IPS DF 19.7 (cell line): ENCODE data around the gene APOD.

Source experiments
- DNase-seq: peaks from one replicate; pipeline ENCODE4 v3.0.0-alpha.2; 2013; ENCODE audit warnings: low read depth, low spot score

The APOD gene

DNA sequence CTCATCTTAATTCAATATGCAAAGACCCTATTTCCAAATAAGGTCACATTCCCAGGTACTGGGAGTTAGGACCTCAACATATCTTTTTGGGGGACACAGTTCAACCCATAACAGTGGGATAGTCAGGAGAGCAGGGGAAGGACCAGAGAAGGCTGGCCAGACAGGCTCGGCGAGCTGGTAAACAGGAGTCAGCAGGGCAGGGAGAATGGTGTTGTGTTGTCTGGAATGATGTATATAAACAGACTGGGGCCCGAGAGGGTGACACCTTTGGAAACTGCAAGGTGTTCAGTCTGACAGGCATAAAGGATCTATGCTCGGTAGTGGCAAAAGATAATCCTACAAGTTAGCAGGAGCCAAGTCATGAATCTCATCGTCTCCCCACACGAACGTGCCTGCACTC lies 30.5 kb downstream of the APOD start:
- DNase-seq, result no peak

DNA sequence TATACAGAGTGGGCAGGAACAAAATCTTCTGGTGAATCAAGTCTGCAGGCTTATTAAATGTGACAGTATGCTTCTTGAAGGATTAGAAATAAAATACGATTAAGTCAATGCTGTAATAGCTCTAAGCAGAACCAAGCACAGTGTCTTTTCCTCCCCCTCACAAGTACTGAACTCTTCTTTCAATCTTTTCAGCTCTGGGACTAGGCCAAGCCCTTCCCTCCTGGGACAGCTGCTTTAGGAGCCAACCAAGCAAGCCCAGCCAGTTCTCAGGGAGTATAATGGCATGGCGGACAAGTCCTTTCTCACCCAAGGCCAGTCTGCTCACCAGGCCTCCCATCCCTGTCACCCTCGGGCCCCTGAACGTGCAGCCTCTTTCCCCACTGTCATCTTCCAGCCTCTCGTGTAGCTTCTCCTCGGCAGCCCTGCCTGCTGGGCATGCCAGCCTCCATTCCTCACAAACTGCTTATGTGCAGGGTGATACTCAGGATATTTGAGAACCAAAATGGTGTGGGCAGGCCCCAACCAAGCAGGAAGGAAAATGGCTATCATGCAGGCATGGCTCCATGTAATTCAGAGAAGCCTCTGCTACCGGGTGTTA lies 32.3 kb downstream of the APOD start:
- no peak for DNase-seq

DNA sequence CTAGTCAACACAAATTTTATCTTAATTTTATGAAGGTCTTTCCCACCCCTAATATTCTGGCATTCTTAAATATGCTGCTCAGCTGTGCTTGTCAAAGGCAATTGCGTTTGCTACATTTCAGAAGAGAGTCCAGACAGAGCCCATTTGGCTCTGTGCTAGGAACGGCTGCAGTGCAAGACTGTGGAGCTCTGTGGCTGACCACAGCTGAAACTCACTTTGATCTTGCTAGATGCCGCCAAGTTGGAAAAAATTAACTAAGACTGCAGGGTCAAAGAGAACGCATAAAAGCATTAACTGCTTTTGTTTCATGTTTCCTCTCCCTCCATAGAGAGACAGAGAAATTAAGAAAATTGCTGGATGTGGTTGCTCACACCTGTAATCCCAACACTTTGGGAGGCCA lies 33.0 kb downstream of the APOD start:
- no peak for DNase-seq

DNA sequence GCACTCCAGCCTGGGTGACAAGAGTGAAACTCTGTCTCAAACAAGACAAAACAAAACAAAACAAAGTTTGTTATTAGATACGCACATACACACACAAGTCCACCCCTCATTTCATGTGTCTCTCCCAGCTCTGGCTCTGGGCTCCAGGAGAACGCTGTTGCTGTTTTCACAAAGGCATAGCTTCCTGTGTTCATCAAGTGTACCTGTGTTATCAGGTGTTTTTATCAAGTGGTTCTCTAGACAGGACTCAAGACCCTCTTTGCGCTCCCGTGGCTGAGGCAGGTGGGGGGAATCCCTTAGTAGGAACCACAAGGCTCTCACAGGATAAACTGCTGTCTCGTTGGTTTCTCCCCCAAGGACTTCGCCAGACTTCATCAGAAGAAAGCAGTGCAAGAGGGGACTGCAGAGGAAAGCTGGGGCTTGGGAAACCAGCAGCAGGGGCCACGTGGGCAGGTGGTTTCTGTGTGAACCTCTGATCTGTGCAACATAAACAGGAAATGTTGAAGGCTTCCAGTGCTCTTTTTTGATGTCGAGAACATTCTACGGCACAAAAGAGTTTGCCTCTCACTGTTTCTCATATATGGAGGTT lies 33.7 kb downstream of the APOD start:
- no peak for DNase-seq

DNA sequence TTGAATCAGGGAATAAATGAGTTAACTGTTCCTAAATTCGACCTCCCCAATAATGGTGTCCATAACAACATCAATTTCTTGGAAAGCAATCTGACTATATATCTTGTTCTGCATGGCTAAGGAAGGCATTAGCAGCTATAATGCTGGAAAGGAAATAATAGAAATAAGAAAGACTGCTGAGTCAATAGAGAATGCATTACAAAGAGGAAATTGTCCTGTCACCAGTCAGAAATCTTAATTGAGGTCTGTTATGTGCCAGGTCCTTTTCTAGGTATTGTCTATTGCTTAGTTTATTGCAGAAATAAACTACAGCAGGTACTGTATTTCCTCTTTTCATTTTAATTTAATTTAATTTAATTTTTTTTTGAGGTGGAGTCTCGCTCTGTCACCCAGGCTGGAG lies 34.8 kb downstream of the APOD start:
- no peak for DNase-seq

DNA sequence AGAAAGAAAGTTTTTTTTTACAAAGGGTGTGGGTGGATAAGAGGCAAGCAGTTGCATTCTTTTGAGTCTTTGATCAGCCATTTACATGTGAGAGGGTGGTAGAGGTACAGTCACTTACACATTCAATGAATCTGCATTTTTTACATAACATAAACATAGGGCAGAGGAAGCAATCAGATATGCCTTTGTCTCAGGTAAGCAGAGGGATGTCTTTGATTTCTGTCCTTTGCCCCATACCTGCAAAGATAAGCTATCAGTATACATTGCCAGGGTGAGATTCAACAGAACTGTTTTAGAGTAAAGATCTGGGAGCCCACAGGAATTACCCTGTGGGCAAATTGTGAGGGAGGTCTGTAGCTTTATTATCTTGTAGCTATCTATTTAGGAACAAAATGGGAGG lies 35.2 kb downstream of the APOD start:
- no peak for DNase-seq

DNA sequence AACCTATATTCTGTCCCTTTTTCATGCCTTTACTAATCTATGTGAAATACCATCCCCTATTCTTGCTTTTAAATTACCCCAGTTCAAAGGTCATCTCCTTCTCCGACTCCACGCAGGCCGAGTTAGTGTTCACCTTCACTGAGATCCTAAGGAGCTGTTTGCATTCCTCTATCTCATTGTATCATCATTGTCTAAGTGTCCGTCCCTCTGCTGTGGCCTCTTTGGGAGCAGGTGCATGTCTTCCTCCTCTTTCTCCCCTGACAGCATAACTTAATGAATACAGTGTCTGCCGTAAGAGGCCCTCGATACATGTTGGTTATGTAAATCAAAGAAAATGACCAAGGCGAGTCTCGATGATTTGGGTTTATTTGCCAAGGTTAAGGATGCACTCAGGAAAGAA lies 35.7 kb downstream of the APOD start:
- no peak for DNase-seq

DNA sequence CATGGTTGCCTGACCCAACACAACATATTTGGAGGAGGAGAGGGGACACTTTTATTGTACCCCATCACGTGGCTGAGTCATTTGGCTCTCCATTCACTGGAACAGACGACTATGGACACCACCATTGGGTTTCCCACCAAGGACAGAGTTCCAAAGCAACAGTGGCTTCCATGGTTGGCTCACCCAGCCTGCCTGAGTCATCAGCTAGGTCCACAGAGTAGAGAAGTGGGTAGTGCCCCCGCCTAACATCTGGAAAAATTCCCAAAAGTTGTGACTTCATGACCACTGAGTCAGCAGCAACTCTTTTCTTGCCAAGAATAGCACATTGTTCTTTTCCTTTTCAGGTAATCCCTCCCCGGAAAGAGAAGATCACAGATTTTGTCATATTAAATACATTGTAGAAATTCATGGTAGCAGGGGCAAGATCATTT lies 37.6 kb downstream of the APOD start:
- DNase-seq, result no peak

DNA sequence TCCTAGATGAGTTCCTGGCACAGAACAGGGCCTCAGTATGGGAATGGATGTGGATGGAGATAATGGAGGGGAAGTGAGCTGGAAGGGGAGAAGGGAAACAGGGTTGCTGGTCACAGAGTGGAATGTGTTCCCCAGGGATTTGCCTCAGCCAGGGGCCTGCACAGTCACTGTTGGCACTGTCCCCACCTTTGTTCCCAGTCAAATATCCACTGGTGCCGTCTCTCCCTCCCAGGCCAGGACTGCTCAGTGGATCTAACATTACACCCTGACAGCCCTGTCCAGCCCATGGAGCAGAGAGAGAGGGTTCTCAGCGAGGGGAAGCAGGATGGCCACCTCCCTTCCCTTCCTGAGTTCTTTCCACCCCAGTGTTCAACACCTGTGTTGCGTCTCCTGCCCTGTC lies 39.1 kb downstream of the APOD start:
- no peak for DNase-seq

DNA sequence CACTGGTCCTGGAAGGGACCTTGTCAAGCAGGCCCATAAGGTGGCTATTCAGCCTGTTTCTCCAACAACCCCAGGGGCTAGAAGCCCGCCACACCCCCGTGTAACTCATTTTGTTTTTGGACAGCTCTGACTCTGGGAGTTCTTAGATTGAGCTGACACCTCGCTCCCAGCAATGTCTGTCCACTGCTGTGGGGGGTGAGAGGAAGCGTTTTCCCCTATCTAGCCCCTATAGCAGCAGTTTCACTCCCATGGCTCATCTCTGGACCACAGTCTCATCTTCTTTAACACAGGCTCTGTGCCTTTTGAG lies 39.6 kb downstream of the APOD start:
- DNase-seq, result no peak

DNA sequence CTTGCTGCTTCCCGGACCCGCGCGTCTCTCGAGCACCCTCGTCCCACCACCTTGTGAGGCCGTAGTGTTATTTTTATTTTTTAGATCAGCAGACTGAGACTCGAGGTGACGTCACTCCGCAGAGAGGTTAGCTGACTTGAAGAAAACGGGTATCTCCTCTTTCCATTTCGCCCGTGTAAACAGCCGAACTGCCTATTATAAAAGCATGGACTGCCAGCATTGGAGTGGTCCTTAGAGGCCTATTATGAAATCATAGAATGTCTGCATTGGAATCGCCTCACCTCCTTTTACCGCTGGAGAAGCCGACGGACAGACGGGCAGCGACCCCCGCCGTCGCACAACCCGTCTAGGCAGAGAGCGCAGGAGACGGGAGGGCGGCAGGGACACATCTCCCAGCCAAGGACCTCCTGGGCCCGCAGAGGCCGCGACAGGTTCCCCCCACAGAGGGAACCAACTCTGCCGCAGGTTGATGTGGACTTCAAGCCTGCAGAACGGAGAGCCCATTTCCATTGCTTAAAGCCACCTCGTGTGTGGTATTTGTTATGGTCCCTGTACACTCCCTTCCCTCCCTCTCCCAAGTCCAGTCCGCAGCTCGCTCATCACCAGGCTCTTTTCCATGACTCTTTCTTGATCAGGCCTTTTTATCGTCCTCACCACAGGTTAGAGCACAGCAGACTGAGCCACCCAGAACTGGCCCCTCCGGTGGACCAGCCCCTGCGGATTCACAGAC lies 40.1 kb downstream of the APOD start:
- DNase-seq, result no peak

DNA sequence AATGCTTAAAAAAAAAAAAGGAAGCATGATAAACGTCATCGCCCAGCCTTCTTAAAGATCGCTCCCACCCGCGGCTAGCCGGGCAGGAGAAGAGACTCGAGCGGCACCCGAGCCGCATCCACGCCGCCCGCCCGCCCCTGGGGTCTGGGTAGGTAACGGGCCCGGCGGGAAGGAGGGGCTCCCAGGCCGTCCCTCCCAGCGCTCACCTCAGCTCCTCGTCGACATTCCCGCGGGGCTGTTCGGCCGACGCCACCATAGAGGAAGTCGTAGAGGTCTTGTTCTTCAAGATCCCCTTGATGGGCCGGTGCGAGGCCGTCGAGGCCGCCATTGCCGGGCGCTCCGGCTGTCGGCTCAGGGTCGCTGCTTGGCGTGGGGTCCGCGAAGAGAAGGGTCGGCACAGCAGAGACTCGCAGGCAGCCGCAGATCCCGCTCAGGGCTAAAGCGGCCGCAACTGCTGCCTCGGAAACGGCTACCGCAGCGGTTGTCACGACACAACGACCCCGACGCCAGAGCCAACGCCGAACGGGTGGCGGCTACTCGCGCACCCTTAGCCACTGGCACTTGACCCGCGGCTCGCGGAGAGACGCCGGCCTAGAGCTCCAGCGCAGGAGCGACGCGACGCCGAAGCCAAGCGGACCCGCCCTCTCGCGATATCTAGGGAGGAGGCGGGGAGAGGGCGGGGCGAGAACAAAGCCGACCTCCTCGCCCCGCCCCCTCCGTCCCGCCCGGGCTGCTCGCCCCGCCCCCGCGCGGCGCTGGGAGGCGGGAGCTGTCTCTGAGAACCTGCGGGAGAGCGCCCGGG lies 40.8 kb downstream of the APOD start, which contains the start of gene PPP1R2:
Gene PPP1R2, minus strand, starts transcription at position 628 of the 802 bp plus-strand sequence. Its CDS starts 300 bp downstream, at position 328.
- DNase-seq, result no peak

DNA sequence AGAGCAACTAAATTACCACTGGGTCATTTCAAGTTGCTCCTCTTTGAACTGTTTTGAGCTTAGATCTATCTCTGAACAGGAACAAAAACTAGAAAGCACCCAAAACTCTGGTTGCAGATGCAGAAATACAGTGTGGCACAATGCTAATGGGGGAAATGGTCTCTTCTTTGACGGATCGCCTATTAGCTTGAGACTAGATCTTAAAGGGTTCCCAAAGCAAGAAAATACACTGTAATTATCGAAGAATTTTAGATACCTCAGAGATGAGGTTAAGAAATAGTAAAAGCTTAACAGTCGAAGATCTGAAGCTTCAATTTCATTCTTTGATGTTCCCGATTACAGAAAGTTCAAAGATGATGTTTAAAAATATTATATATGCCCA lies 41.4 kb downstream of the APOD start:
- DNase-seq, result no peak

DNA sequence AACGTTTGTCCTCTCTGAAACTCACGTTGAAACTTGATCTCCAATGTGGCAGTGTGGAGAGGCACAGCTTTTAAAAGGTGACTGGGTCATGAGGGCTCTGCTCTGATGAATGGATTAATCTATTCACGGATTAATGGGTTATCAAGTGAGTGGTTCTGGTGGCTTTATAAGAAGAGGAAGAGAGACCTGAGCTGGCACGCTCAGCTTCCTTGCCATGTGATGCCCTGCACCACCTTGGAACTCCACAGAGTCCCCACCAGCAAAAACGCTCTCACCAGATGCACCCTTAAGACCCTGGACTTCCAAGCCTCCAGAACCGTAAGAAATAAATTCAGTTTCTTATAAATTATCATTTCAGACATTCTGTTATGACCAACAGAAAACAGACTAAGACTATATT lies 43.2 kb downstream of the APOD start:
- DNase-seq, result no peak

DNA sequence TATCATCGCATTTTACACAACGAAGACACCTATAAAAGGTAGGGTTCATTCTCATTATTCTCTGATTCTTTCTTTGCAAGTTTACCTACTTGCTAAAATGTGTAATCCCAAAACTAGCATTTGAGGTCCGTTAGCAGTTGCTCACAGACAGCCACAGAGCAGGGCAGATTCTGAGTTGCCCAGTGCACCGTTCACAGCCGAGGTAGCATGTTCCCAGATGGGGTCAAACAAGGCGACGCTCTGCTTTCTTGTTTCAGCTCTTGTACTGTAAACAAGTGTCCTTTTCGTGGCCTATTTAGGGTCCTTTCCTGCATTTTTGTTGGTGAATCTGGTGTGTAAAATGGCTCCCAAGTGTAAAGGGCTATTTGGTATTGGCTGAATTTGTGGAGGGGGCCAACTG lies 43.7 kb downstream of the APOD start:
- no peak for DNase-seq

DNA sequence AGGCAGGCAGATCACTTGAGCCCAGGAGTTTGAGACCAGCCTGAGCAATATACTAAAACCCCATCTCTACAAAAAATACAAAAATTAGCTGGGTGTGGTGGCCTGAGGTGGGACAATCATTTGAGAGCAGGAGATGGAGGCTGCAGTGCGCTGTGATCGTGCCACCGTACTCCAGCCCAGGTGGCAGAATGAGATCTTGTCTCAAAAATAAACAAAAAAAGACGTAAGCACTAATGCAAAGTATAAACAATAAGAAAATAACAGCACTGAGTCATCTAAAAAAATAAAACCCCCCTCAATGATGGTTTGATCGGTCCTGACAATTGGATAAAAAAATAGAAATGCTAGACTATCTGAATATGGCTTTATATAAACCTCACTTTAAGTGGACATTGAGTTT lies 44.3 kb downstream of the APOD start:
- DNase-seq, result no peak

DNA sequence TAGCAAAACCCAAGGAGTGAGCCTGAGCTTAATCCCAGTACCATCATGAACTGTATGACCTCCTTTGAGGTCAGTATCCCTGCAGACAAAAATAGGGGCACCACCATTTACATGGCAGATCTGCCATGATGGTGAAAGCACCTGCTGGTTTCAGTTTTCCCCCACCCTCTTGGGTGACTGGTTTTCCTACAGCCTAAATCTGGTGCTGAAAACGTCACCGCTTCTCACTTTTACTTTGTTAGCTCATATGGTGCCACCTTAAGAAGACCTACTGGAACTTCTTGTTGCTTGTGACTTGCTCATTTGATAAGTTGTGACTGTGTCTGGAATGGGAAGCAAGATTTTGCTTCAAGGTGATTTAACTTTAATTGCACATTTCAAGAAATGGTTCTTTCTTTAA lies 45.7 kb downstream of the APOD start:
- no peak for DNase-seq

DNA sequence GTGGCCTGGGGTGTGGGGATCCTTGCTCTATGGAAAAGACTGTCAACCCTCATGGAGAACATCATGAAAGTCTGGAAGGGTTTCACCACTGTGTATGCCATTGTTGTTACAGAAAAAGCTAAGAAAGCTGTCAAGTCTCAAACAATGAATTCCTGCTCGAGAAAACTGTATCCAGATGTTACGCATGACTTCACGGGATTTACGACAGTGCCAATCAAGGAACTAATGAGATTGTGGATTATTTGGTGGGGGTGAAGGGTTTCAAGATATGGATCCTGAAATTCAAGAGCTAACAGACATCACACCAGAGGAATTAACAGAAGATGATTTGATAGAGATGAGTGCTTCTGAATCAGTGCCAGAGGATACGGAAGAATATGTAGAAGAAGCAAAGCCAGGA lies 48.4 kb downstream of the APOD start:
- DNase-seq, result no peak

DNA sequence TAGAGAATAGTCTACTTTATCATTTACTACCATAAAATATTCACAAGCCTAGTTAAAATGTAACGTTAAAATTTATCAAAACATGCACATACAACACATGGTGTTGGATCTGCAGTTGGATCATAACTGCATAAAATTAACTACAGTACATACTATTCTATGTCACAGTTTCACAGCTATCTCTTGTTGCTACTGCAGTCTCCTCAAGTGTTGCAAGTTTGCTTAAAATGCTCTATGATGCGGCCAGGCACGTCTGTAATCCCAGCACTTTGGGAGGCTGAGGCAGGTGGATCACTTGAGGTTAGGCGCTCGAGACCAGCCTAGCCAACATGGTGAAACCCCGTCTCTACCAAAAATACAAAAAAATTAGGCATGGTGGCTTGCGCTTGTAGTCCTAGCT lies 50.9 kb downstream of the APOD start:
- DNase-seq, result no peak

DNA sequence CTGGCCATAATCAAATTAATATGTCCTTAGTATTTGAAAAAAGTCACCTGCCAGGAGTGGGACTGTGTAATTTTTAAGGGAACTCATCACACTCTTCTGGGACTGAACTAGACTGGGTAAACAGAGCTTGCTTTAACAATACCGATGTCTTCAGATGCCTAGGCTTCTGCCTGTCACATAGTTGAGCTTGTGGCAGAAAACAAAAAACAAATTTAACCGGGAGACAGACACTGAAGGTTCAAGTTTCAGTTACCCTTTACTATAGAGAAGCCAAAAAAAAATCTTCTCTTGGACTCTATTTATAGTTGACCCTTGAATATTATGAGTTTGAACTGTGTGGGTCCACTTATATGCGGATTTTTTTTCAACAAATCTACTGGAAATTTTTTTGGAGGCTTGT lies 51.4 kb downstream of the APOD start:
- no peak for DNase-seq

DNA sequence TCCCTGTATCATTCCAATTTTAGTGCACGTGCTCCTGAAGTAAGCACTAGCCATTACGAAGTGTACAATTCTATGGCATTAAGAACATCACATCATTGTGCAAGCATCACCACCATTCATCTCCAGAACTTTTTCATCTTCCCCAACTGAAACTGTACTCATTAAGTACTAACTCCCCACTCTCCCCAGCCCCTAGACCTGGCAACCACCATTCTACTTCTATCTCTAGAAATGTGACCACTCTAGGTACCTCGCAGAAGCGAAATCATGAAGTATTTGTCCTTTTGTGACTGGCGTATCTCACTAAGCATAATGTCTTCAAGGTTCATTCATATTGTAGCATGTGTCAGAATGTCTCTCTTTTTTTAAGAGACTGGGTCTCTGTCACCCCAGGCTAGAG lies 52.1 kb downstream of the APOD start:
- no peak for DNase-seq

DNA sequence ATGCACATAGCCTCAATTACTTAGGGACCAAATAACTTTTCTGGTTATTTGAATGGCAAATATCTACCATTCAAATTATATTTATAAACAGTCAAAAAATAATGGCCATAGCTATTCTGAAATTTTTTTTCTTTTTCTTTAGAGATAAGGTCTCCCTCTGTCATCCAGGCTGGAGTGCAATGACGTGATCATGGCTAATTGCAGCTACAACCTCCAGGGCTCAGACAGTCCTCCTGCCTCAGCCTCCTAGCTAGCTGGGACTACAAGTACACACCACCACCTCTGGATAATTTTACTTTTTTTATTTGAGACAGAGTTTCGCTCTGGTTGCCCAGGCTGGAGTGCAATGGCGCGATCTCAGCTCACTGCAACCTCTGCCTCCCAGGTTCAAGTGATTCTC lies 57.2 kb downstream of the APOD start:
- no peak for DNase-seq
